ENCODE measurements around the gene STXBP1.

STXBP1 gene

GRCh38 chr9:127693143-127693542, 81.1 kb downstream of the STXBP1 start:
- ChIA-PET POLR2A (ENCODE audit: low non-redundant PET) (no interaction called here), CTCF (interaction anchor here (1.3 kb wide), 1 partner anchor 13 kb away, joined by 3 read pairs; no protein-coding TSS in a partner anchor)
- H3K27ac ChIP-seq, result no peak overlapping the region
- no peak for TF ChIP-seq CTCF (conservative IDR thresholded peaks at IDR 0.05; ENCODE audit: low read depth)
- no peak for DNase-seq (ENCODE audit: low spot score)

GRCh38 chr9:127693697-127694096, 81.6 kb downstream of the STXBP1 start:
- POLR2A ChIA-PET (ENCODE audit: low non-redundant PET), result no interaction called here
- CTCF ChIA-PET, result interaction anchor here (0.6 to 1.3 kb wide), 2 partner anchors 14 to 53 kb away, joined by 3 read pairs; no protein-coding TSS in a partner anchor
- TF ChIP-seq CTCF (conservative IDR thresholded peaks at IDR 0.05; ENCODE audit: low read depth), result no peak
- DNase-seq (ENCODE audit: low spot score), result no peak
- H3K27ac ChIP-seq, result no peak overlapping the region

- no peak for TF ChIP-seq CTCF (conservative IDR thresholded peaks at IDR 0.05; ENCODE audit: low read depth)
- CTCF ChIA-PET, result no interaction called here
These were observed 83.0 kb downstream of the STXBP1 start for GRCh38 chr9:127694890-127695720.

GRCh38 chr9:127697575-127697974, 85.5 kb downstream of the STXBP1 start:
- DNase-seq (ENCODE audit: low spot score), result no peak
- TF ChIP-seq CTCF (conservative IDR thresholded peaks at IDR 0.05; ENCODE audit: low read depth), result no peak
- CTCF ChIA-PET, result no interaction called here
- 0 out of 2 replicates have a peak overlapping the region, but pooled peaks have one; percentile 0 for H3K27ac ChIP-seq
- POLR2A ChIA-PET (ENCODE audit: low non-redundant PET), result no interaction called here

More at GRCh38 chr9:127694890-127695720, 83.0 kb downstream of the STXBP1 start:
- H3K27ac ChIP-seq, result no peak overlapping the region
- POLR2A ChIA-PET (ENCODE audit: low non-redundant PET), result no interaction called here
- no peak for DNase-seq (ENCODE audit: low spot score)

GRCh38 chr9:127698386-127698785, 86.3 kb downstream of the STXBP1 start:
- no peak for TF ChIP-seq CTCF (conservative IDR thresholded peaks at IDR 0.05; ENCODE audit: low read depth)
- H3K27ac ChIP-seq, result no peak overlapping the region
- no peak for DNase-seq (ENCODE audit: low spot score)
- CTCF ChIA-PET, result no interaction called here
- POLR2A ChIA-PET (ENCODE audit: low non-redundant PET), result no interaction called here

- H3K27ac ChIP-seq, result peak overlapping the region; percentile 21; the same call in 1 of the 2 replicates
- ChIA-PET CTCF (interaction anchor here (0.5 to 0.6 kb wide), 2 partner anchors 30 to 867 kb away, joined by 3 read pairs; no protein-coding TSS in a partner anchor), POLR2A (ENCODE audit: low non-redundant PET) (no interaction called here)
- no peak for TF ChIP-seq CTCF (conservative IDR thresholded peaks at IDR 0.05; ENCODE audit: low read depth)
- DNase-seq (ENCODE audit: low spot score), result peak; percentile 100
These were observed 87.1 kb downstream of the STXBP1 start for GRCh38 chr9:127698985-127699670.
